NCI-H1436 (cell line): ENCODE data around the gene TOP1.
"Not testable (repeated sequence)": the region's sequence is repeated elsewhere in the genome, so short reads cannot be mapped to it uniquely, and the experiment has no call there.

Experiments used
- DNase-seq: peaks from one replicate; lab custom pipeline; 2025; lab: John Stamatoyannopoulos, UW

TOP1 gene

DNA sequence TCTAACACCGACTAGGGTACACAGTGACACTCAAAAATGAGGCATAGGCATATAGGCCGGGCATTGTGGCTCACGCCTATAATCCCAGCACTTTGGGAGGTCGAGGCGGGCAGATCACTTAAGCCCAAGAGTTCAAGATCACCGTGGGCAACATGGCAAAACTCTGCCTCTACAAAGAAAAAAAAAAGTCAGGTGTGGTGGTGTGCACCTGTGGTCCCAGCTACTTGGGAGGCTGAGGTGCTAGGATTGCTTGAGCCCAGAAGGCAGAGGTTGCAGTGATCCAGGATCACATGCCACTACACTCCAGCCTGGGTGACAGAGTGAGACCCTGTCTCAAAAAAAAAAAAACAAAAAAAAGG, 24.7 kb upstream of the TOP1 start:
- DNase-seq = not testable (repeated sequence)

GRCh38 chr20:41004531-41005360, 23.9 kb upstream of the TOP1 start:
- no peak for DNase-seq

- no peak for DNase-seq
Observed at GRCh38 chr20:41005361-41005729, 23.3 kb upstream of the TOP1 start.

DNA sequence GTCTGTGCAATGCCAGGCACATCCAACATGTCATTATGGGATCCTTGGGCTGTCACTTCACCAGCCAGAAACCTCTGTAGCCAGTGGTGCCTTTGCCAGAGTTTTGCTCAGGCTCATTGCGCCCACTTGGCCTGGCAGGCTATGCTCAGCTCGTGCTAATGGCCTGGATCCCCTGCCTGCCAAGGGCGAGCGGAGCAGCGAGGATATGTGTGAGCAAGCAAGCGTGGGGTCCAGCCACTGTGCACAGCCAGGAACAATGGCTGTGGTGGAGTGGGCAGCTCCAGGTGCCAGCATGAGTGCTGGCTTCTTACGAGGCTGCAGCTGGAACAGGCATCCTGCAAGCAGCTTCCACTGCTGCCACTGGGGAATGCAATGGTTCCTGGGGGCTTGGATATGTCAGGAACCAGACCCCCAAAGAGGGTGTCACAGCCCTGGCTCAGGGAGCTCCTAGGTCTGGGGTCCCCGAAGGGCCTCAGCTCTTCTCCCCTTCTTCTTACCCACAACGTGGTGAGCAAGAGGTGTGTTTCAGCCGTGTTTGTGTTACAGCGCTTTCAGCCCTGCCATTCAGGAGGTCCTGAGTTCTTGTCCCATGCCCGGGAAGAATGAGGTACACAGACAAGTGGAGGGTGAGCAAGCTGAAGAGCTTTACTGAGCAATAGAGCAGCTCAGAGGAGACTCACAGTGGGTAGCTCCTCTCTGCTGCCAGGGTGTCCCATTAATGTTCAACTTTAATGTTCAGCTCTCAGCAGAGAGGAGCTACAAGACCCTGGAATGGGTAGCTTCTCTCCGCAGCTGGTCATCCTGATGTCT, 22.3 kb upstream of the TOP1 start:
- no peak for DNase-seq

DNA sequence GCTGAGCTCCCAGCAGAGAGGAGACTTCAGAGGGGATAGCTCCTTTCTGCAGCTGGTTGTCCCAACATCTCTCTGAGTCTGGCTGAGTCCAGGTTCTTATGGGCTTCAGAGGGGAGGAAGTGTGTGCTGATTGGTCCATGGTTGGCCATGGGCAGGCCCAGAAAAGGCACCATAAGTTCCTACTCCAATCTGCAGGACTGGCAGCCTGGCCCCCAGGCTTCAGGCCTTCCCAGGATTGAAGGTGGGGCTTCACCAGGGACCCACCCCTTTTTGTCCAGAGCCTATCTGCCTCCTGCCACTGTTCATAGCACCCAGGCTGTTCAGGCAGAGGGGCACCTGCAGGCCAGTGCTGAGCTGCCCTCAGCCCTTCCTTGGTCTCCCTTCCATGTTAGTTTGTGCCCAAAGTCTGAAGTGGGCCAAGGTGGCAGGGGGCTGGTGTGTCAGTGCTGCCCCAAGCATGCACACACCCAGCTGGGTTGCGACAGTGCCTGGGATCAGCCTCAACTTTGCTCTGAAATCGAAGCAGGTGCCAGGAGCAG, 21.6 kb upstream of the TOP1 start:
- no peak for DNase-seq

- DNase-seq = no peak
Observed at GRCh38 chr20:41007481-41007880, 21.1 kb upstream of the TOP1 start.

DNA sequence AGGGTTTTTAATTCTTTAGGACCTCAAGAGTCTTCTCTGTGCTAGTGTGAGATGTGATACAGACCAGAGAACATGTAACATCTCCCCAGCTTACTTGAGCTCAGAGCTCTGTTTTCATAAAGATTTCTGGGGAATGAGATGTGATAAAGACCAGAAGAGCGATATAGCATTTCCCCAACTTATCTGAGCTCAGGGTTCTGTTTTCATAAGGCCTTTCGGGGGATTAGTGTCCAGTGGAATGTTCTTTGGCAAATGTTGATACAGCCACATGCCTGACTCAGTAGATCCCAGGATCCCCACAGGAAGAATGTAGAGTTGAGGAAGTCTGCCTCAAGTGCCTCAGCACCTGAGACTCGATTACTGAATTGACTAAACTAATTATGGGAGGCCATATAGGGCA, 18.7 kb upstream of the TOP1 start:
- no peak for DNase-seq

DNA sequence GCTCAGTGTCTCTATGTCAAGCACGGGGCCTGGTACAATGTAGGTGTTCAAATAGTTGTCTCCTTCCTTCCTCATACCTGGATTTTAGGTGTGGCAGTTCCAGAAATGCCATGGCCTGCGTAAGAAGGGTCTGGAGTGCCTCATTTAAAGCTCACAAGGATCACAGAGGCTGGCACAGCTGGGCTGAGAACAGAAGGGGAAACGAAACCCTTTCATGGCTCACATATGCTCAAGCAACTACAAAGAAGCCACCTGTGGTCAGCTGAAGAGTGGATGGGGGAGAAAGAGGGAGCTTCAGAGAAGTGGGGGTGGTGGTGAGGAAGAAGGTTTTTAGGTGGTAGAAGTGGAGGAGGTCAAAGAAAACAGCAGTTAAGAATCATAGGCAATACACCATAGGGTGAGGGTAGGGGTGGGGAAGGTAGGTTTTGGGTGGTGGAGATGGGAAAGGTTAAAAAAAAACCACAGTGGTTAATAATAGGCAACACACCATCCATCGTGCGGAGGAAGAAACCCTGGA, 17.0 kb upstream of the TOP1 start:
- no peak for DNase-seq

GRCh38 chr20:41014561-41015088, 14.0 kb upstream of the TOP1 start:
- no peak for DNase-seq

GRCh38 chr20:41017448-41018042, 11.1 kb upstream of the TOP1 start:
- DNase-seq = no peak

DNA sequence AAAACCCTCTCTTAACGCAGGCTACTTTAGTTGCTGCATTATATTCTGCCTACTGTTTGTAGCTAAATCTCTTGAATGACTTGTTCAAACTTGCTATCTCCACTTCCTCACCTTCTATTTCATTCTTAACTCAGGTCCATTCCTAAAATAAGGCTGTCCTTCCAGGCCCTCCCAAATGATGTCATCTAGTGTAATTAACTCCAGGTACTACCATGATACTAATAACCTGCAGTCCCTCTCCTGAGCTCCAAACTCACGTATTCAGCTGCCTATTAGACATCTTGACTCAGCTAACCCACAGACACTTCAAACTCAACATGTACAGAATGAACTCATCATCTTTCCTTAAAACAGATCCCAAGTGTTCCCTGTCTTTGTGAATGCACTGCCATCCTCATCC, 10.5 kb upstream of the TOP1 start:
- no peak for DNase-seq

DNA sequence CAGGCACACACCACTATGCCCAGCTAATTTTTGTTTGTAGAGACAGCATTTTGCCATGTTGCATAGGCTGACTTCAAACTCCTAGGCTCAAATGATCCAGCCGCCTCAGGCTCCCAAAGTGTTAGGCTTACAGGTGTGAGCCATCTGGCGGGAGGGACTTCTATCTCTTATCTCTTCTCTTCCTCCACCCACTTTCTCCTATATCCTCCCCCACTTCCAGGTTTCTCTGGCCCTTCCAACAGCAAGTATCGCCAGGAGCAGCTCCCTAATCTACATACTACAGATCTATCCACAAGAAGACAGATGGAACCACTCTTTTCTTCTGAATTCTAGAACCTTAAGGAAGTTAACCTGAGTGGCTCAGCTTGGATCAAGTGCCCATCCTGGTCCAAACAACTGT, 5.1 kb upstream of the TOP1 start:
- no peak for DNase-seq

DNA sequence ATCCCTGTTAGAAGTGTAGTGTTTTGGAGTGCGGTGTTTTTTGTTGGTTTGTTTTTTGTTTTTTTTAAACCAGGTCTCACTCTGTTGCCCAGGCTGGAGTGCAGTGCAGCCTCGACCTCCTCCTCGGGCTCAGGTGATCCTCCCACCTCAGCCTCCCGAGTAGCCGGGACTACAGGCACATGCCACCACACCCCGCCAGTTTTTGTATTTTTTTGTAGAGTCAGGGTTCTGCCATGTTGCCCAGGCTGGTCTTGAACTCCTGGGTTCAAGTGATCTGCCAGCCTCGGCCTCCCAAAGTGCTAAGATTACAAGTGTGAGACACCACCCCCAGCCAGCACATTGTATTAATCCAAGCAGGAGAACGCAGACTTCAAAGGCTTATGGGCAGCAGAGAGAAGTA, 1.3 kb upstream of the TOP1 start:
- no peak for DNase-seq

GRCh38 chr20:41027872-41028358, 707 bp upstream of the TOP1 start:
- DNase-seq = no peak

DNA sequence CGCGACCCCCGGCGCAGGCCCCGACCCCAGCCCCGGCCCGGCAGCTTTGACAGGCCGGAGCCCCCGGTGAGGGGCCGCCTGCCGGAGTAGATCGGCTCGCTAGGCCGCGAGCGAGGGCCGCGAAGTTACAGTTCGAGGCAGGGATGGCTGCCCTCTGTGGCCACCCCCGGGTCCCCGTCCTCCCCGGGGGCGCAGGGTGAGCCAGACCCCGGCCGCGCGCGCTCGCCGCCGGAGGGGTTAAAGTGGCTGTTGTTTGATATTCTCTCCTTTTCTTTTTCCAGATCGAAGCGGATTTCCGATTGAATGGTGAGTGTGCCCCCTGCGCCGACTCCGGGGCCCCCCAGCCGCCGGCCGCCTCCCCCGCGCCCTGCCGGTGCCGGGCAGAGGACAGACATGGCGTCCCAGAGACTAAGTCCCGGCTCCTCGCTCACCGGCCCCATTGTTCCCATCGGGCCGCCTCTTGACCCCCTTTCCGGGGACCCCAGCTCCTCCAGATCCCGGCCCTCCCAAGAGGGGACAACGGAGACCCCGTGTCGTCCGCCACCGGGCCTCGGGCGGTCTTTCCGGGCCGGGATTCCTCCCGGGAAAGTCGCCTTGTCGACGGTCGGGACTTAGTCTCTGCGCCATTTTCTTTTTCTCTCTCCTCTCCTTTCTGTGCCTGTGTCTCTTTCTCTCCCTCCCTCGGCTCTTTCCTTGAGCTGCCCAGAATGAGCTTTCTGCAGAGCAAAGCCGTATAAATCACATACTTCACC, 704 bp downstream of the TOP1 start:
- DNase-seq = no peak

- no peak for DNase-seq
Observed at GRCh38 chr20:41030061-41030460, 1.4 kb downstream of the TOP1 start.

DNA sequence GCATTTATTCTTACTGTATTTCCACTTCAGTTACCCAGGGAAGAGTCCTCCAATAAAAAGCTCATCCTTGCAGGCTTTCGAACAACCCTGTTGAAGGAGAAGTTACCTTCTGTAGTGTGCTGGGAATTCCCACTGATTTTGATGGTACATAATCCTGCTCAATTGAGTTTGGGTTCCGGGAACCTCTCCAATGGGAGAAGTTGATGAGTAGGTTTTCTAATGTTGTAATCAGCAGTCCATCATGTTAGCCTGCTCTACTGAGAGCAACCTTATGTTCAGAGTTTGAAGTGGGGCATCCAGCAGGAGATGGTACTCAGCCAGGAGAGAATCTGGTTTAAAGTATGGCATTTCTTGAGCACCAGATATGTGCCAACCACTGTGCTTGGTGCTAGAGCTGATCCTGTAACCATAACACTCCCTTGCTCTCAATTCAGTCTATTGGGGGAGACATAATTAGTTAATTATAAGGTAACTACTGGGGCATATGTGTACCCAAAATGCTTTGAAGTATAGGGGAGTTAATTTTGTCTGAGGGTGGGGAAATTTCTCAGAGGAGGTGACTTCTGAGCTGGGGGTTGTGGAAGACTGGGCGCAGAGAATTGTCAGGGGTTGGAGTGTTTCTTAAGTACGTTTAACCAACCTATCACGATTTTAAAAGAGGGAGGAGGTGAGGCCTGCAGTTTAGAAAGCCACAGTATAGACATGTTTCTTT, 2.1 kb downstream of the TOP1 start:
- DNase-seq = no peak

DNA sequence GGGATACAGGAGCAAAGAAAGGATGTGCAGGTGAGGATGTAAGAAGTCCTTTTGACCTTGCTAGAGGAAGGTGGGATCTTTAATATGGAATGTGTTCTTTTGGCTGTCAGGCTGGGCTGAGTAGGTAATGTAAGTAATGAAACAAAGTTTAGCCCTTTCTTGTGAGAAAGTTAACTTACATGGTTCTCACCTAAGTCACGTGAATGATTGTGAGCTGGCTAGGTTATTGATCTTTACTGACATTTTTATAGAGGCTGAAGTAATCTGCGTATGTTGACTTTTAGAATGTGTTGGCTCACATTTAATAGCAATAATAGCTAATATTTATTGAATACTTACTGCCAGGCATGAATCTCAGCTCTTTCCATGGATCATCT, 2.6 kb downstream of the TOP1 start:
- DNase-seq = no peak

- DNase-seq = no peak
Observed at GRCh38 chr20:41032271-41032670, 3.6 kb downstream of the TOP1 start.

DNA sequence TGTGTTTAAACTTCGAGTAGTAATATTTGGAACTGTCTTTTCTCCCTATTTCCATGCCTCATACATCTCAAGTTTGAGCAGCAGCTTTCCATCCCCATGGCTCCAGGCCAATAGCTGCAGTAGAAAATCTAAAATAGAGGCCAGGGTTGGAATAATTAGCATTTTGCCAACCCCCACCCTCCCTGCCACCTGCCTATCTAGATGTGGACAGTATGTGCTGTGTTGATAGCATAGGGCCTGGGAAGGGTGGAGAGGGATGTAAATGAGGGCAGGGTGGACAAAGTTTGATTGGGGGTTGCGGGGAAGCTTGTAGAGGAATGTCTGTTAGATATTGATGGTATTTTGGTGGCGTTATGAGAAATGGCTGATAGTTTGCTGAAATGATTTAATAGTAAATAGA, 5.6 kb downstream of the TOP1 start:
- no peak for DNase-seq

DNA sequence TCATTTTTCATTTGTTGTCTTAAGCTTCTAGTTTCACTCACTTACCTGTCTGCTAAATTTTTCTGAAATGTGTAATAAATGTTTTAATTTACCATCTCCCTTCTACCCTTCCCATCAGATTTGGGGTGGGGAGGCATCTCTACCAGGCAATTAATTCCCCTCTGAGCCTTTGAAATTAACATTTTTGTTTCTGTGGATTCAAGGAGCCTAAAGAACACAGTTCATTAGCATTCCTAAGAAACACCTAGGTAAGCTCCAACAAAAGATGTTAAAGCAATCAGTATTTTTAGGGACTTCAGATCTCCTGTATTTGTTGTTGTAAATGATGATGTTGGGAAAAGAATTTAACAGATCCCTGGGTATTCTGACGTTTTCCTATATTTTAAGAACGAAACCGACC, 6.6 kb downstream of the TOP1 start:
- DNase-seq = no peak
